GM19239 (cell line): ENCODE measurements around the gene STEAP4.
"Not testable (repeated sequence)": the region's sequence is repeated elsewhere in the genome, so short reads cannot be mapped to it uniquely, and the experiment has no call there.

Source experiments
- DNase-seq: peaks from one replicate; pipeline ENCODE4 v3.0.0; 2011; ENCODE audit warnings: low spot score; ENCODE audit not compliant: insufficient read length
- FAIRE-seq: peaks from 2 replicates; lab custom pipeline; 2011; peaks lifted over from hg19 to GRCh38; lab: Jason Lieb, UNC

STEAP4 gene

DNA sequence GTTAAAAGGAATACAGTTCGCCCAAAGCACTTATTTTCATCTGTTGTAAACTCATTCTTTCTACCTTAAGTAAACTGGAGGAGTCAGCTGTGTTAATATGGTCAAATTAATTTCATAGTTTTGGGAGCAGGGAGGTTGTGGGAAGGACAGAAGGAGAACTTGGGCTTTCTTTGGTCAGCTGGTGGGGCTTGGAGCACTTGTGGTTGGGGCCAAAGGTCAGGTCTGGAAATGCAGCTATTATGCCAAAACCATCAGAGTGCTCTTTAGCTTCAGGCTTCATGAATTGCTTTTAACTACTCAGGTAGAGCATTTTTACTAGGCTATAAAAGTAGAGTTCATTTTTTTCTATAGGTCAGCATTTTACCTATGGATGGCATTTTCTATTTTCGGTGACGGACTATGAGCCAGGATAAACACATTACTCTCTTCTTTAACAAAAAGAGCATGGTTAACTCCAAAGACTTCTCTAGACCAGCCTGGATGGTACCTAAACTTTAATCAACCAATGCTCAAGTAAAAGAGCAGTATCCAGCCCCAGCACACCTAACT is 30.0 kb downstream of the STEAP4 start:
- DNase-seq = no peak
- no peak for FAIRE-seq

DNA sequence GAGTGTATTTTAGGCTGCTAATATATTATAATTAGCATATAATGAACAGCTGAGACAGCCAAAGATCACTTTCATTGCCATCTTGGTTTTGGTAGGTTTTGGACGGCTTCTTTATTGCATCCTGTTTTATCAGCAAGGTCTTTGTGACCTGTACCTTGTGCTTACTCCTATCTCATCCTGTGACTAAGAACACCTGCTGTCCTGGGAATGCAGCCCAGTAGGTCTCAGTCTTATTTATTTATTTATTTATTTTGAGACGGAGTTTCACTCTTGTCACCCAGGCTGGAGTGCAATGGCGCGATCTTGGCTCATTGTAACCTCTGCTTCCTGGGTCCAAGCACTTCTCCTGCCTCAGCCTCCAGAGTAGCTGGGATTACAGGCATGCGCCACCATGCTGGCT is 31.8 kb downstream of the STEAP4 start:
- DNase-seq, FAIRE-seq: not testable (repeated sequence)

DNA sequence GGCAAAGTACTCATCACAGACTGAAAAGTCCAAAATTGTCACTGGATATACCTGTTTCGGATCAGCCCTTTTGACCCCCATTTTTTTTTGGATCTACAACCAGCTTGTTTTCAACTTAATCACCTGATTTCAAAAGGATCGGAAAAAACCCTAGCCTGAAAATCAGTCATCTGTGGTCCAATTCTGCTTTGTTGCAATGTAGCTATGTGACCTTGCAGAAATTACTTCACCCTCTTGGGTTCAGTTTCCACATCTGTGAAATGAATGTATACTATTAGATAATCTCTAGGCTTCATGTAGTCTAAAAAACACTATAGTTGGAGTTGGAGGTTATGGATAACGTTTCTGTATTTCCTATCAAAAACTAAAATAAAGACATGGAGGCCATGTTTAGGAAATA is 37.1 kb downstream of the STEAP4 start:
- no peak for DNase-seq
- FAIRE-seq = no peak

GRCh38 chr7:88268858-88269257 is 37.8 kb downstream of the STEAP4 start:
- DNase-seq (no peak), FAIRE-seq (no peak)

GRCh38 chr7:88268051-88268450 is 38.6 kb downstream of the STEAP4 start:
- FAIRE-seq = no peak
- DNase-seq = no peak

- DNase-seq (no peak), FAIRE-seq (no peak)
Measured at GRCh38 chr7:88267421-88267820, 39.3 kb downstream of the STEAP4 start.

DNA sequence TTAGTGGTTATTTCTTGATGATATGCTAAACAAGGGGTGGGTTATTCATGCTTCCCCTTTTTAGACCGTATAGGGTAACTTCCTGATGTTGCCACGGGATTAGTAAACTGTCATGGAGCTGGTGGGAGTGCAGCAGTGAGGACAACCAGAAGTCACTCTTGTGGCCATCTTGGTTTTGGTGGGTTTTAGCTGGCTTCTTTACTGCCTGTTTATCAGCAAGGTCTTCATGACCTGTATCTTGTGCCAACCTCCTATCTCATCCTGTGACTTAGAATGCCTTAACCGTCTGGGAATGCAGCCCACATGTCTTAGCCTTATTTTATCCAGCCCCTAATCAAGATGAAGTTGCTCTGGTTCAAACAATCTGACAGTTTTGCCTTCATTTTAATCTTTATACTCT is 41.7 kb downstream of the STEAP4 start:
- not testable (repeated sequence) for FAIRE-seq, DNase-seq

- DNase-seq = no peak
- FAIRE-seq = no peak
Measured at GRCh38 chr7:88262562-88262961, 44.1 kb downstream of the STEAP4 start.

- FAIRE-seq = no peak
- DNase-seq = no peak
Measured at GRCh38 chr7:88260719-88261118, 46.0 kb downstream of the STEAP4 start.

DNA sequence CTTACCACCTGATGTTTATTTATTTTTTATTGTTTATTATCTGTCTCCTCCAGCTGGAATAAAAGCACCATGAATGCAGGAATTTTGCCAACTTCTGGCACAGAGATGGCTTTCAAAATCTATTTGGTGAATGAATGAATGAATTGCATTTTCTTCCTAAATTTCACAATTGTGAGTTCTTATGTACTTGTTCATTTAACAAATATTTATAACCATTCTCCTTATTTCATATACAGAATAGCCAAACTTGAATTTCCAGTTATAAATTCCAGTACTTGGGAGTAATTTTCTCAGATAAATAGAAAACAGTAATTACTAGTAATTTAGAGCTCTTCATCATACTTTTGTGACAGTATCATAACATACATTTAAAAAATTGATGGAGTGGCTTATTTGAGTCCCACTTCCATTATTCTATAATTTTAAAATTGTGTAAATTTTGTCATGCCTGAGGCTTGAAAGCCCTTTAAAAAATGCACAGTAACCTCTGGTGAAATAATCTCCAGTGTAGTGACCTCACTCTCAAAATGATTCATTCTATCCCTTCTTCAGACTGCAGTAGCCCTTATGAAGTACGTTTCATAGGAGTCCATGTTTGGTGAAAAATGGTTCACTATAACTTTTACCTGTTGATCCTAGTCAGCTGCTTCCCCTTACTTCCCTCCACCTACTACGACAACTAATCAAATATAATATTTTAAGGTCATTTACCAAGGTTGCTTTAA is 46.9 kb downstream of the STEAP4 start:
- FAIRE-seq (no peak), DNase-seq (no peak)

DNA sequence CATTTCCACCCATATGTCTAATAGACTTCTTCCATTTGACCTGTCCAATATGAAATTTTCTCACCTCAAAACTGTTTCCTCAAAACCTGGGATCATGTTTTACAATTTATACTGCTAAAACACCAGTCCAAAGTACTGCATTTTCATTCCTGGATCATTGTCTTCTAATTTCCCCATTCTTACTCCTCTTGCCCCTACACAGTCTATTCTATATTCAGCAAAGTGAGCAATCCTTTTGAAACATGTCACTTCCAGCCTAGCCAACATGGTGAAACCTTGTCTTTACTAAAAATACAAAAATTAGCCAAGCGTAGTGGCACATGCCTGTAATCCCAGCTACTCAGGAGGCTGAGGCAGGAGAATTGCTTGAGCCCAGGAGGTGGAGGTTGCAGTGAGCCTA is 48.4 kb downstream of the STEAP4 start:
- FAIRE-seq, DNase-seq: not testable (repeated sequence)

GRCh38 chr7:88256906-88257305 is 49.8 kb downstream of the STEAP4 start:
- DNase-seq (no peak), FAIRE-seq (no peak)

DNA sequence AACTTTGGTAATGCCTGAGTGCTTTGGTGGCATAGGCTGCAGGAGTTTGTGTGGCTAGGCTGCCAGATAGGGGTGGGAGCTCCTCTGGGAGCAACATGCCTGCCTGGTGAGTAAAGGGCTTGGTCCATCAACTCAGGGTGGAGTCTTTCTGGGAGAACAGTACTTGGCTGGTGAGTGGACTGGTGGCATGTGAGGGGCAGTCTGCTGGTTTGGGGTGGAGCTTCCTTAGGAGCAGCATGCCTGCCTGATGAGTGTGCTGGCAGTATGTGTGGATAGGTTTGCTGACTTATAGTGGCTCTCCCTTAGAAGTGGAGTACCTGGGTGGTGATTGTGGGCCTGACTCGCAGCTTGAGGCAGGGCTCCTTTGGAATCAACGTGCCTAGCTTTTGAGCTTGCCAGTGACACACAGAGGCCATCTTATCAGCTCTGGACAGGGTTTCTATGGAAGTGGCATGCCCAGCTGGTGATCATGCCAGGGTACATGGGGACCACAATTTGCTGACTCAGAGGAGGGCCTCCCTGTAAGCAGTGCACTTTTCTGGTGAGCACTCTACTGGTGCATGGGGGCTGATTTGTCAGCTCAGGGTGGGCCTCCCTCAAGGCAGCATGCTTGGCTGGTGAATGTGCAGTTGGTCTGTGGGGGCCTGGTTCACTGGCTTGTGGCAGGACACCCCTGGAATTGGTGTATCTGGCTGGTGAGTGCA is 51.8 kb downstream of the STEAP4 start:
- DNase-seq = no peak
- no peak for FAIRE-seq

DNA sequence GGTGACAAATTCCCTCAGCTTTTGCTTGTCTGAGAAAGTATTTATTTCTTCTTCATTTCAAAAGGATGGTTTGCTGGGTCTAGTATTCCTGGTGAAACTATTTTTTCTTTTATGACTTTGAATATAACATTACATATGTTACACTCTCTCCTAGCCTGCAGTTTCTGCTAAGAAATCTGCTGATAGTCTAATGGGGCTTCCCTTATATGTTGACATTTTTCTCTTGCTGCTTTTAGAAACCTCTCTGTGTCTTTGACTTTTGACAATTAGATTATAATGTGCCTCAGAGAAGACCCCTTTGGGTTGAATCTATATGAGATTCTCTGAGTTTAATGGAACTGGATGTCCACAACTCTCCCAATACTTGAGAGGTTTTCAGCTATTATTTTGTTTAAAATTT is 53.1 kb downstream of the STEAP4 start:
- FAIRE-seq (no peak), DNase-seq (no peak)

DNA sequence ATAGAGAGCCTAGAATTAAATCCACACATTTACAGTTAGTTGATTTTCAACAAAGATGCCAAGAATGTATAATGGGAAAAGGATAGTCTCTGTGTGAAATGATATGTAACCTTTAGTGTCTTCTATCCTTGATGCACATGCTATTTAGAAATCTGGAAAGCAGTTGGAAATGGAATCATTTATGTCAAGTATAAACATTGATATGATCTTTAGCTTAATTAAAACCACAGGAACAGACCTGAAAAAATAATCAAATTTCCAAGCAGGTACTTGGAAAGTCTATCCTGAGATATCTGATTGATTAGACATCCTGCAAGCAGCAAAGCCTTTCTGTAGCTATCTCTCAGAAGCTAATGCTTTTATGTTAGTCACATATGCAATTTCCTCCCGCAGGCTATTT is 62.4 kb downstream of the STEAP4 start:
- no peak for DNase-seq
- no peak for FAIRE-seq

DNA sequence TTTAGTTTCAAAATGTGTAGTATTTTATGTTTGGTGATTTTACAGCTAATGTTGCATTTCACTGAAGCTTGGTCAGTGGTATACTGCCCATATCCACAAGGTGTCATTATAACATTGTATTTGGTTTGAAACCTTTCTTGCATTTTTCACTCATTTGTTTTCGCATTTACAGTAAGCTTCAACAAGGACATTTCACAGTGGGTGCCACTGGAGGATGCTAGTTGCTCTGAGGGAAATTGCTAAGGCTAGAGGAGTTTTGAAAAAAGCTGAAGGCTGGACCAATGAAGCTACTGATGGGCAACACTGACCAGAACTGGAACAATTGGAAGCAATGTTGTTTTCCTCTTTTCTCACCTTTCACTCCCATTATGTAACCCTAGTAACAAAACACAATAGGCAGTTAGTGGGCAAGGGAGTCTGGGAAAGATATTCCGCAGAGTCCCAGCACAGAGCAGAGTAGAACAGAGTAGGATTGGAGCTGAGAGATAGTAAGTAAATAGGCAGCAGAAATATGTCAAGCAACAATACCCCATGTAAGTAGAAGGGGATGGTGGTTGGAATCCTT is 63.3 kb downstream of the STEAP4 start:
- DNase-seq = no peak
- peak; percentile 64 for FAIRE-seq

DNA sequence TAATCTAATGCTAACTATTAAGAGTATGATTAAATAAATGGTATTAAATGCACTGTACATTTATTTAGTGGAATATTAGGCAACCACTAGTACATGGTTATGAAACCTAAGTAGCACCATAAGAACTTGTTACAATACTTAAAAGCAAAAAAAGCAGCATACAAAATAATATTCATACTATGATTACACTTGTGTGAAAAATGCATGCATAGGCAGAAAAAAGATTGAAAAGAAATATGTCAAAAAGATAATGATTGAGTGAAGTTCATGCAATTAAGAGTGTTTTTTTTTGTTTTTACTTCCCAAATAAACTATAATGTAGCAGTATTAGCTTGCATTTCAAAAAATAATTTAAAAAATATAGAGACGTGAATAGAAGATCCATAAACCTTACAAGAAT is 66.8 kb downstream of the STEAP4 start:
- FAIRE-seq = no peak

DNA sequence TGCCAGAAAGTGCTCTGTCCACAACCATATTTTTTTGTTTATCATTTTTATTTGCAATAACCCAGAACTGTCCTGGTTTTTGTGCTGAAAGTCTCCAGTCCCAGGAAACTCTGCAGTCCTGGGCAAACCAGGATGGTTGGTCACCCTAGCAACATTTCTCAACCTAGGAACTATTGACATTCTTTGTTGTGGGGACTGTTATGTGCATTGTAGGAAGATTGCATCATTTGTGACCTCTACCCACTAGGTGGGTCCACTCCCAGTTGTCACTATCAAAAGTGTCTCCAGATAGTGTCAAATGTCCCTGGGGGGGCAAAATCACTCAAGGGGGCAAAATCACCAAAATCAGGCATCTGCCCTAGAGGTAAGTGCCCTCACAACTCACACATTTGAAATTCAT is 72.9 kb downstream of the STEAP4 start:
- DNase-seq = no peak
- FAIRE-seq = no peak

More for the DNA sequence above, 66.8 kb downstream of the STEAP4 start:
- DNase-seq = no peak

DNA sequence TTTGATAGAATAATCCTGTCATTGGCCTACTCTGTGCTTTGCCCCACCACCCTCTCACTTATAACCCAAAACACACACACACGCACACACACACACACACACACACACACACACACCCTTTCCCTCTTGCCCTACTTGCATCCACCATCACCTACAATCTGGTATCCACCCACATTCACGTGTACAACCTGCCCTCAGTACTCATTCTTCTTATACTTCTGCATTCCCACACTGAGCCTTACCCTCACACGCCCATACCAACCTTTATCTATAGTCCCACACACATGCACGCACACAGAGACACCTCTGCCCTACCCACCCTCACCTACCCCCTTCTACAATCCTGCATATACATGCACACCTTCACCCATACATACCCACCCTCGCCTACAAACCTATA is 76.0 kb downstream of the STEAP4 start:
- DNase-seq = no peak
- no peak for FAIRE-seq

DNA sequence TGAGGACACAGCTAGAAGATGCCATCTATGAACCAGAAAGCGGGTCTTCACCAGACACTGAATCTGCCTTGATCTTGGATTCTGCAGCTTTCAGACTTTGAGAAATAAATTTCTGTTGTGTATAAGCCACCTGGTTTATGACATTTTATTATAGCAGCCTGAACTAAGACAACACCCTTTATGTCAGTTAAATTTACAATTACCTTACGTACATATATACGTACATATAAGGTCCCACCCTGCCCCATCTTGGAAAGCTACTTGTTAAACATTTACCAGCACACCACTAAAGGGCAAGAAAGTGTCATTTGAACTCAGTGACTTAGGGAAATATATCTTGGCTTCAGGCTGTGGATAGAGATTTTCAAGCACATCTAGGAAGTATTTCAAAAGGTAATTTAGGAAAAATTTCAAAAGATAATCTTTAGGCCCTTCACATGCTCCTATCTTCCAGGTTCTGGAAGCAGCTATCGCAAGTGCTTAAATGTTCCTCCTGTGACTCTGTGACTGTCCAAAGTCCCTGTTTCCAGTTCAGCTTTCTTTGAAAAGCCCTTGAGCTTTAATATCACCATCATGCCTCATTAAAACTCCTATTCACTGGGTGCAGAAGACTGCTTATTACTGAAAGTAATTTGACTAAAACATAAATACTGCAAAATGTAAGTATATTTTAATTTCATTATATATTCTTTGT is 77.2 kb downstream of the STEAP4 start:
- no peak for DNase-seq
- FAIRE-seq = peak; percentile 55
